HG03457 (cell line): Measurements from ENCODE around the gene SCOC.

Experiments
- ATAC-seq: cut with Tn5 transposase; IDR thresholded peaks from one replicate; pipeline ENCODE4 v1.9.1; 2021; ENCODE audit warnings: moderate number of reproducible peaks; ENCODE audit not compliant: unreplicated experiment

Gene SCOC

GRCh38 chr4:140373328-140374129 lies at the start of gene SCOC:
Gene SCOC, plus strand, starts transcription at chr4:140373646. Its CDS starts 5,525 bp downstream, at chr4:140379171.
- peak; percentile 97 for ATAC-seq

GRCh38 chr4:140326395-140326993 lies 47.0 kb upstream of the SCOC start:
- ATAC-seq, result no peak

DNA sequence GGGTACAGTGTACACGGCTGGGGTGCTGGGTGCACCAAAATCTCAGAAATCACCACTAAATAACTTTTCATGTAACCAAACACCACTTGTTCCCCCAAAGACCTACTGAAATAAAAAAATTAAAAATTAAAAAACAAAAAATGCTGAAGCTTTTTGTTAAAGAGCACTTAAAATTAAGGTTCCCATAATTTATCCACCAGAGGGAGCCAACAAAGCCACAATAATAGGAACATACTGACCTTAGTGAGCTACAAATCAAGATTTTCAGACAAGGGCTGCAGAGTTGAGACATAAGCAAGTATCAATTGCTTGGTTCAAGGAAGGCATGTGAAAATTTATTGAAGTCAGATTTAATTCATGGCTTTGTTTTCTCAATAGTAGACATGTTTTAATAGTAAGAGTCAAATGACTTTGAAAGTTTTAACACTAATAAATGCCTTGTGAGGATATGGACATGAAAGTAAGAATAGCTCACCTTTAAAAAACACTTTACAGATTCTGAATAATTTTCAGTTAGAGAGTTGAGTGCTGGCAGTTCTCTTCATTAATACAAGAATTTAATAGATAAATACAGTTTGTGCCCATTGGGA lies 43.0 kb upstream of the SCOC start:
- ATAC-seq, result no peak

DNA sequence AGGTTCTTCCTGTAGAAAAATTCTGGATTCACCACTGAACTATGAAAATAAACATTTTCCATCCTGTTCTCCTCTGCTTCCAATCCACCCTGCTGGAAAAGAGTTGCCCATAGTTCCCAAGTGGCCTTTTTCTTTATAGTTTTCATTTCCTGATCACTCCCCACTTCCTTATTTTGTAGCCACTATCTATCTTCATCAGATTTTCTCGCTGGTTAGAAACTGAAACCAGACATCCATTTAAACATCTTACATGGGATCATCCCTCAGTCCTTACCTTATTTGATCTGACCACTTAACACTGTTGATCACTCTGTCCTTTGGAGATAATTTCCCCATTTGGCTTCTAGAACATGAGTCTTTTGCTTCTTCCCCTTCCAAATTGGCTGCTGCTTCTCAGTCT lies 42.2 kb upstream of the SCOC start:
- no peak for ATAC-seq

GRCh38 chr4:140331876-140332275 lies 41.6 kb upstream of the SCOC start:
- ATAC-seq, result no peak

DNA sequence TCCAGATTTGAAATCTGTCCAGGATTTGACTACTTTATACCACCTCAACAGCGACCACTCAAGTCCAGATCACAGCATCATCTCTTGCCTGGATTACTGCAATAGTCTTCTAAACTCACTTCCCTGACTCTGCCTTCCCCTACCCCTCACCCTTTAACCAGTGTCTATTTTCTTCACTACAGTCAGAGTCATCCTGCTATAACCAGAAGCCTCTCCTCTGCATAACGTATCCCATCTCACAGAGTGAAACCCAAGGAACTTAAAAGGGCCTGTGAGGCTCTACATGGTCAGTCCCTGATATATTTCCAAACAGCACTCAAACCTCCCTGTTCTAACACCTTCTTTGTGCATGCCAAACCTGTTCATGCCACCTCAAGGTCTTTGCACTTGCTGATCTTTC lies 40.7 kb upstream of the SCOC start:
- ATAC-seq, result no peak

- ATAC-seq, result no peak
These were observed 39.9 kb upstream of the SCOC start for GRCh38 chr4:140333523-140333922.

DNA sequence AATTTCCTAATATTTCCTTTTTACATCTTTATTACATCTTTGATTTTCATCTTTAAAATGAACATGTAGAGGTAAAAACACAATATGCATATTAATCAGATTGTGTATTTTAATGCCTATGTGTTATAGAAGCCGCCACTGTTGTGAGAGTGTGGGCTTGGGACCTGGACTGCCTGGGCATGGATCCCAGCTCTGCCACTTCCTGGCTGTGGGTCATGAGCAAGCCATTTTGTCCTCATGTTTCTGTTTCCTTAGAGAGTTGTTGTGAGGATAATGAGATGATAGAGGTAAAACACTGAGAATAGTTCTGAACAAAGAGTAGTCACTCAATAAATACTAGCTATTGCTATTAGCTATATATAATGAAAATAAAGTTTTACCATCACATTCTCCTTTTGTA lies 38.4 kb upstream of the SCOC start:
- ATAC-seq, result no peak

GRCh38 chr4:140336730-140337129 lies 36.7 kb upstream of the SCOC start:
- no peak for ATAC-seq

GRCh38 chr4:140342620-140343019 lies 30.8 kb upstream of the SCOC start:
- no peak for ATAC-seq

DNA sequence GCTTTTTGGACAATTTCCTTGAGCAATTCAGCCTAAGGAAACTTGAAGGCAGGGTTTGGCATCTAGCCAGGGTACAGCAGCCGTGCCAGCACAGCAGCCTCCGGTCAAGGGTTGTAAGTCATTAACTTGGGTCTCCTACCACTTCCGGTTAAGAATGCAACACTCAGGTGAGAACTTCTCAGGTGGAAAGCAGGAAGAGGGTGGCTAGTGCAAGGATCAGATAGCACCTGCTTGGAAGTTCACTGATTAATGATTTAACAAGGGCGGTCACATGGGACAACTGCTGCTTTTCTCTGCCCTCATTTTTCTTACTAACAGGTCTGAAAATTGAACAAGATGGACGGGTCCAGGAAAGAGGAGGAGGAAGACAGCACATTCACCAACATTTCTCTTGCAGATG lies 30.1 kb upstream of the SCOC start:
- peak; percentile 95 for ATAC-seq

DNA sequence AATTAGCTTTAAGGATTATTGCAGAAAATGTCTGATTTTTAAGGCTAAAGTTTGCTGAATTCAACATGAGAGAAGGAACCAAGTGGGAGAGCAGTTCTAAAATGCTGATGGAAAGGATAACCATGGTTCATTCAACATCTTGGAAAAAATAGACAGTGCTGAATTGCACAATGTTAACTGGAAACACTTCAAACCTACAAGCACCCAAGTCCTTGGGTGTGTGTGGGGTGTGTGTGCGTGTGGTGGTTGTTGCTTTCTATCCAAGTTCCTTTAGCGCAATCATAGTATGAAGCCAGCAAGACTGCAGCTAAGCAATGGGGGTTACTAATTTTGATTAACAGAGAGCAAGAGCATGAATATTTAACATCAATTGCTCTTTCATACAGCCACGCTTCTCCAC lies 29.3 kb upstream of the SCOC start:
- no peak for ATAC-seq

DNA sequence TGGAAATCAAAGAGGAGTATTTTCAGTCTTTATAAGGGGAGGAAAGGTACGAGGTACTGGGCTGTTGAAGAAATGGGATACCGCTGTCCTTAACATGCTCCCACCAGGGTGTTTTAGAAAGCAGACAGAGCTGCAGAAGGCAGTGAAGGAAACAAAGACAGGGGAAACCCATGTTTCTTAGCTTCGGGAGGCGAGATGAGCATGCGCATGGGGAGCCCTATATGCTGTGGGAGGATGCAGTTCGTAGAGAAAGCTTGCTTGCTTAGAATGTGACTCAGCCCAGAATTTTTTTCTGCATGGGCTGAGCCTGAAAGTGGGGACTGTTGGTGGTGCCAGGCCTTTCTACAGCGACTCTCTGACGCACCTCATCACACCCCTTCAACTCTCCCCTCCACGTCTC lies 28.8 kb upstream of the SCOC start:
- no peak for ATAC-seq

- ATAC-seq, result no peak
These were observed 27.3 kb upstream of the SCOC start for GRCh38 chr4:140346136-140346535.

GRCh38 chr4:140349816-140350215 lies 23.6 kb upstream of the SCOC start:
- no peak for ATAC-seq

- ATAC-seq, result no peak
These were observed 22.1 kb upstream of the SCOC start for GRCh38 chr4:140351093-140352075.

GRCh38 chr4:140353786-140354185 lies 19.7 kb upstream of the SCOC start:
- no peak for ATAC-seq

GRCh38 chr4:140355288-140355687 lies 18.2 kb upstream of the SCOC start:
- no peak for ATAC-seq

DNA sequence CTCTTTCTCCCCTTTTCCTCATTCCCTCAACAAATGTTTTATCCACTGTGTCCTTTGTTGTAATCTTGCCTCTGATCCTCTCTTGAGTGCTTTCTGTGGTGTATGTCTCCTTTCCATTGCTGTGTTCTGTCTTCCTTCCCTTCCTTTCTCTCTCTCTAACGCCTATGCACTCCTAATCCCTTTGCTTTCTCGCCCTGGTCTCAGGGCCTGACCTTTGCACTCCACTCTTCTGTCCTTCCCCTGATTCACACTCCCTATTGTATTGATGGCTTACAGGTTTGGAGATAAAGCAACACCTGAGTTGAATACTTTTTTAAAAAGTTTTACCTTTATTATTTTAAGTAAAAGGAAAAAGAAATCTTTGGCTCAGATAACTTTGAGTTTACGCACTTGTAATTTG lies 15.6 kb upstream of the SCOC start:
- ATAC-seq, result no peak

- ATAC-seq, result no peak
These were observed 15.2 kb upstream of the SCOC start for GRCh38 chr4:140358281-140358680.
